WTC11 (cell line): ENCODE data around the gene CHRNA4. TPM values are rescaled to one million over a fixed set of nuclear protein-coding genes. Genes with fewer than 3 reads are reported as not detected.

ENCODE experiments used
- ATAC-seq: fragments of 200-7000 bp; cut with Tn5 transposase; 2 replicates; pipeline ENCODE4 v1.10.0; 2021; ENCODE audit warnings: mild to moderate bottlenecking, moderate library complexity
- CTCF ChIA-PET: fragments of 300-600 bp; sonication (Branson Sonifier 250); formaldehyde crosslinking; loops from one replicate; lab custom pipeline; 2021; ENCODE audit warnings: antibody characterized with exemption; lab: Charles Lee
- POLR2A ChIA-PET: fragments of 350-600 bp; sonication (Branson Sonifier 250); formaldehyde crosslinking; loops from one replicate; lab custom pipeline; 2021; ENCODE audit warnings: antibody characterized with exemption; lab: Charles Lee
- DNase-seq: peaks from one replicate; pipeline ENCODE4 v3.0.0; 2021; ENCODE audit warnings: low spot score
- H3K27ac Mint-ChIP-seq: 2 replicates; pipeline ENCODE4 v1.8.0; 2021; ENCODE audit warnings: mixed read lengths
- H3K27me3 Mint-ChIP-seq: 2 replicates; pipeline ENCODE4 v1.8.0; 2021; ENCODE audit warnings: low read depth, mild to moderate bottlenecking, moderate library complexity, mixed read lengths
- H3K36me3 Mint-ChIP-seq: 2 replicates; pipeline ENCODE4 v1.8.0; 2021; ENCODE audit warnings: mixed read lengths
- H3K4me1 Mint-ChIP-seq: 2 replicates; pipeline ENCODE4 v1.8.0; 2022; ENCODE audit warnings: mixed read lengths
- H3K4me3 Mint-ChIP-seq: 2 replicates; pipeline ENCODE4 v1.8.0; 2021; ENCODE audit warnings: mild to moderate bottlenecking, moderate library complexity, mixed read lengths
- H3K9me3 Mint-ChIP-seq: 2 replicates; pipeline ENCODE4 v1.8.0; 2021; ENCODE audit warnings: mixed read lengths
- CREB1 ChIP-seq: sonication (generic); formaldehyde crosslinking; IDR thresholded peaks from 2 replicates; pipeline ENCODE4 v1.8.0; 2023; ENCODE audit warnings: mild to moderate bottlenecking, missing genetic modification reagents
- MYBL2 ChIP-seq: sonication (generic); formaldehyde crosslinking; IDR thresholded peaks from 2 replicates; pipeline ENCODE4 v1.8.1; 2023; ENCODE audit warnings: mild to moderate bottlenecking, moderate library complexity, missing genetic modification reagents
- NFATC4 ChIP-seq: fragments of 250-450 bp; sonication (Bioruptor Pico); IDR thresholded peaks from 2 replicates; pipeline ENCODE4 v1.9.0; 2021; ENCODE audit warnings: mild to moderate bottlenecking
- NR3C1 ChIP-seq: sonication (generic); formaldehyde crosslinking; conservative IDR thresholded peaks from 2 replicates; pipeline ENCODE4 v1.8.1; 2023; ENCODE audit warnings: low read depth, mild to moderate bottlenecking, missing genetic modification reagents
- RORB ChIP-seq: fragments of 250-450 bp; sonication (Bioruptor Pico); IDR thresholded peaks from 2 replicates; pipeline ENCODE4 v1.9.0; 2021; ENCODE audit warnings: mild to moderate bottlenecking
- SOX15 ChIP-seq: fragments of 250-450 bp; sonication (Bioruptor Pico); IDR thresholded peaks from 2 replicates; pipeline ENCODE4 v1.9.0; 2021; ENCODE audit warnings: mild to moderate bottlenecking
- SP1 ChIP-seq: sonication (generic); formaldehyde crosslinking; conservative IDR thresholded peaks from 2 replicates; pipeline ENCODE4 v1.8.1; 2022; ENCODE audit warnings: missing genetic modification reagents
- TCF7 ChIP-seq: sonication (generic); formaldehyde crosslinking; IDR thresholded peaks from 2 replicates; pipeline ENCODE4 v1.8.0; 2022; ENCODE audit warnings: mild to moderate bottlenecking, low read depth, missing genetic modification reagents, moderate library complexity
- TP53 ChIP-seq: sonication (generic); formaldehyde crosslinking; IDR thresholded peaks from 2 replicates; pipeline ENCODE4 v1.8.1; 2023; ENCODE audit warnings: mild to moderate bottlenecking, missing genetic modification reagents
- ZNF317 ChIP-seq: sonication (generic); formaldehyde crosslinking; IDR thresholded peaks from 2 replicates; pipeline ENCODE4 v1.8.1; 2023; ENCODE audit warnings: low read depth, mild to moderate bottlenecking, moderate library complexity, missing genetic modification reagents, borderline replicate concordance
- ZNF671 ChIP-seq: fragments of 250-450 bp; sonication (Bioruptor Pico); IDR thresholded peaks from 2 replicates; pipeline ENCODE4 v1.8.0; 2021; ENCODE audit warnings: mild to moderate bottlenecking
- total RNA-seq: library from RNA; stranded (reverse); gene quantifications from 3 replicates; pipeline ENCODE4 v1.2.3, GENCODE V29; 2021
- TF ChIP-seq, protein P1 (sequence below): sonication (generic); formaldehyde crosslinking; conservative IDR thresholded peaks from 2 replicates; pipeline ENCODE4 v1.8.1; 2023; ENCODE audit warnings: mild to moderate bottlenecking, low read depth, missing genetic modification reagents, moderate library complexity
- TF ChIP-seq, protein P2 (sequence below): fragments of 250-450 bp; sonication (Bioruptor Pico); IDR thresholded peaks from 2 replicates; pipeline ENCODE4 v1.9.0; 2021; ENCODE audit warnings: mild to moderate bottlenecking, borderline replicate concordance
- TF ChIP-seq, protein P3 (sequence below): fragments of 200-600 bp; IDR thresholded peaks from 2 replicates; pipeline ENCODE4 v1.8.0; 2022; ENCODE audit warnings: antibody characterized with exemption
- TF ChIP-seq, protein P4 (sequence below): sonication (generic); formaldehyde crosslinking; IDR thresholded peaks from 2 replicates; pipeline ENCODE4 v1.8.1; 2022; ENCODE audit warnings: mild to moderate bottlenecking, missing genetic modification reagents, moderate library complexity, borderline replicate concordance
- TF ChIP-seq, protein P5 (sequence below): fragments of 250-450 bp; sonication (Bioruptor Pico); IDR thresholded peaks from 2 replicates; pipeline ENCODE4 v1.9.0; 2021; ENCODE audit warnings: mild to moderate bottlenecking
- TF ChIP-seq, protein P6 (sequence below): sonication (generic); formaldehyde crosslinking; IDR thresholded peaks from 2 replicates; pipeline ENCODE4 v1.8.1; 2023; ENCODE audit warnings: mild to moderate bottlenecking, moderate library complexity, missing genetic modification reagents

Gene CHRNA4
- total RNA-seq, 1 experiment from 2014 or later = 2.5 TPM

DNA sequence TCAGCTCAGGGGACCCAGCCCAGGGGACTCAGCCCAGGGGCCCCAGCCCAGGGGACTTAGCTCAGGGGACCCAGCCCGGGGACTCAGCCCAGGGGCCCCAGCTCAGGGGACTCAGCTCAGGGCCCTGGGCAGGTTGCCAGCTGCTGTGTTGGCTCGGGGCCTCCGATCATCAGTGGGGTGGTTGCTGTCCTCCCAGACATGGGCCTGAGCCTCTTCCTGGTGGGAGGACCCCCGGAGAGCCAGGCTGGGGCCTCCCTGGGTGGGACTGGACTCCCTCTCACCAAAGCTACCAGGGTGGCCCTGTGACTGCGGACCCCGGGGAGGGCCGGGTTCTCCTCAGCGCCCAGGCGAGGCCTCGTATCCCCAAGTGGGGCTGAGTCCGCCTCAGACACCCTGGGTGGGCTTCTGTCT, 63.8 kb downstream of the CHRNA4 start:
- peaks cover 16% of the 10 kb centered on the region for H3K4me1 Mint-ChIP-seq
- H3K27ac Mint-ChIP-seq = no peak overlapping the region
- TF ChIP-seq MYBL2 (no peak), RORB (CRISPR knock-in tag) (no peak), SP1 (CRISPR knock-in tag) (no peak), SOX15 (CRISPR knock-in tag) (no peak), NR3C1 (no peak), TP53 (CRISPR knock-in tag) (no peak), ZNF317 (CRISPR knock-in tag) (no peak), TCF7 (CRISPR knock-in tag) (no peak), CREB1 (no peak), NFATC4 (CRISPR knock-in tag) (no peak), ZNF671 (CRISPR knock-in tag) (no peak)
- TF ChIP-seq, protein P1, sequence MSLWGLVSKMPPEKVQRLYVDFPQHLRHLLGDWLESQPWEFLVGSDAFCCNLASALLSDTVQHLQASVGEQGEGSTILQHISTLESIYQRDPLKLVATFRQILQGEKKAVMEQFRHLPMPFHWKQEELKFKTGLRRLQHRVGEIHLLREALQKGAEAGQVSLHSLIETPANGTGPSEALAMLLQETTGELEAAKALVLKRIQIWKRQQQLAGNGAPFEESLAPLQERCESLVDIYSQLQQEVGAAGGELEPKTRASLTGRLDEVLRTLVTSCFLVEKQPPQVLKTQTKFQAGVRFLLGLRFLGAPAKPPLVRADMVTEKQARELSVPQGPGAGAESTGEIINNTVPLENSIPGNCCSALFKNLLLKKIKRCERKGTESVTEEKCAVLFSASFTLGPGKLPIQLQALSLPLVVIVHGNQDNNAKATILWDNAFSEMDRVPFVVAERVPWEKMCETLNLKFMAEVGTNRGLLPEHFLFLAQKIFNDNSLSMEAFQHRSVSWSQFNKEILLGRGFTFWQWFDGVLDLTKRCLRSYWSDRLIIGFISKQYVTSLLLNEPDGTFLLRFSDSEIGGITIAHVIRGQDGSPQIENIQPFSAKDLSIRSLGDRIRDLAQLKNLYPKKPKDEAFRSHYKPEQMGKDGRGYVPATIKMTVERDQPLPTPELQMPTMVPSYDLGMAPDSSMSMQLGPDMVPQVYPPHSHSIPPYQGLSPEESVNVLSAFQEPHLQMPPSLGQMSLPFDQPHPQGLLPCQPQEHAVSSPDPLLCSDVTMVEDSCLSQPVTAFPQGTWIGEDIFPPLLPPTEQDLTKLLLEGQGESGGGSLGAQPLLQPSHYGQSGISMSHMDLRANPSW (CRISPR knock-in tag) = no peak
- TF ChIP-seq, protein P2, sequence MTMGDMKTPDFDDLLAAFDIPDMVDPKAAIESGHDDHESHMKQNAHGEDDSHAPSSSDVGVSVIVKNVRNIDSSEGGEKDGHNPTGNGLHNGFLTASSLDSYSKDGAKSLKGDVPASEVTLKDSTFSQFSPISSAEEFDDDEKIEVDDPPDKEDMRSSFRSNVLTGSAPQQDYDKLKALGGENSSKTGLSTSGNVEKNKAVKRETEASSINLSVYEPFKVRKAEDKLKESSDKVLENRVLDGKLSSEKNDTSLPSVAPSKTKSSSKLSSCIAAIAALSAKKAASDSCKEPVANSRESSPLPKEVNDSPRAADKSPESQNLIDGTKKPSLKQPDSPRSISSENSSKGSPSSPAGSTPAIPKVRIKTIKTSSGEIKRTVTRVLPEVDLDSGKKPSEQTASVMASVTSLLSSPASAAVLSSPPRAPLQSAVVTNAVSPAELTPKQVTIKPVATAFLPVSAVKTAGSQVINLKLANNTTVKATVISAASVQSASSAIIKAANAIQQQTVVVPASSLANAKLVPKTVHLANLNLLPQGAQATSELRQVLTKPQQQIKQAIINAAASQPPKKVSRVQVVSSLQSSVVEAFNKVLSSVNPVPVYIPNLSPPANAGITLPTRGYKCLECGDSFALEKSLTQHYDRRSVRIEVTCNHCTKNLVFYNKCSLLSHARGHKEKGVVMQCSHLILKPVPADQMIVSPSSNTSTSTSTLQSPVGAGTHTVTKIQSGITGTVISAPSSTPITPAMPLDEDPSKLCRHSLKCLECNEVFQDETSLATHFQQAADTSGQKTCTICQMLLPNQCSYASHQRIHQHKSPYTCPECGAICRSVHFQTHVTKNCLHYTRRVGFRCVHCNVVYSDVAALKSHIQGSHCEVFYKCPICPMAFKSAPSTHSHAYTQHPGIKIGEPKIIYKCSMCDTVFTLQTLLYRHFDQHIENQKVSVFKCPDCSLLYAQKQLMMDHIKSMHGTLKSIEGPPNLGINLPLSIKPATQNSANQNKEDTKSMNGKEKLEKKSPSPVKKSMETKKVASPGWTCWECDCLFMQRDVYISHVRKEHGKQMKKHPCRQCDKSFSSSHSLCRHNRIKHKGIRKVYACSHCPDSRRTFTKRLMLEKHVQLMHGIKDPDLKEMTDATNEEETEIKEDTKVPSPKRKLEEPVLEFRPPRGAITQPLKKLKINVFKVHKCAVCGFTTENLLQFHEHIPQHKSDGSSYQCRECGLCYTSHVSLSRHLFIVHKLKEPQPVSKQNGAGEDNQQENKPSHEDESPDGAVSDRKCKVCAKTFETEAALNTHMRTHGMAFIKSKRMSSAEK (CRISPR knock-in tag) = no peak
- TF ChIP-seq, protein P3, sequence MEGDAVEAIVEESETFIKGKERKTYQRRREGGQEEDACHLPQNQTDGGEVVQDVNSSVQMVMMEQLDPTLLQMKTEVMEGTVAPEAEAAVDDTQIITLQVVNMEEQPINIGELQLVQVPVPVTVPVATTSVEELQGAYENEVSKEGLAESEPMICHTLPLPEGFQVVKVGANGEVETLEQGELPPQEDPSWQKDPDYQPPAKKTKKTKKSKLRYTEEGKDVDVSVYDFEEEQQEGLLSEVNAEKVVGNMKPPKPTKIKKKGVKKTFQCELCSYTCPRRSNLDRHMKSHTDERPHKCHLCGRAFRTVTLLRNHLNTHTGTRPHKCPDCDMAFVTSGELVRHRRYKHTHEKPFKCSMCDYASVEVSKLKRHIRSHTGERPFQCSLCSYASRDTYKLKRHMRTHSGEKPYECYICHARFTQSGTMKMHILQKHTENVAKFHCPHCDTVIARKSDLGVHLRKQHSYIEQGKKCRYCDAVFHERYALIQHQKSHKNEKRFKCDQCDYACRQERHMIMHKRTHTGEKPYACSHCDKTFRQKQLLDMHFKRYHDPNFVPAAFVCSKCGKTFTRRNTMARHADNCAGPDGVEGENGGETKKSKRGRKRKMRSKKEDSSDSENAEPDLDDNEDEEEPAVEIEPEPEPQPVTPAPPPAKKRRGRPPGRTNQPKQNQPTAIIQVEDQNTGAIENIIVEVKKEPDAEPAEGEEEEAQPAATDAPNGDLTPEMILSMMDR = no peak
- TF ChIP-seq, protein P4, sequence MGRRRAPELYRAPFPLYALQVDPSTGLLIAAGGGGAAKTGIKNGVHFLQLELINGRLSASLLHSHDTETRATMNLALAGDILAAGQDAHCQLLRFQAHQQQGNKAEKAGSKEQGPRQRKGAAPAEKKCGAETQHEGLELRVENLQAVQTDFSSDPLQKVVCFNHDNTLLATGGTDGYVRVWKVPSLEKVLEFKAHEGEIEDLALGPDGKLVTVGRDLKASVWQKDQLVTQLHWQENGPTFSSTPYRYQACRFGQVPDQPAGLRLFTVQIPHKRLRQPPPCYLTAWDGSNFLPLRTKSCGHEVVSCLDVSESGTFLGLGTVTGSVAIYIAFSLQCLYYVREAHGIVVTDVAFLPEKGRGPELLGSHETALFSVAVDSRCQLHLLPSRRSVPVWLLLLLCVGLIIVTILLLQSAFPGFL (CRISPR knock-in tag) = no peak
- TF ChIP-seq, protein P5, sequence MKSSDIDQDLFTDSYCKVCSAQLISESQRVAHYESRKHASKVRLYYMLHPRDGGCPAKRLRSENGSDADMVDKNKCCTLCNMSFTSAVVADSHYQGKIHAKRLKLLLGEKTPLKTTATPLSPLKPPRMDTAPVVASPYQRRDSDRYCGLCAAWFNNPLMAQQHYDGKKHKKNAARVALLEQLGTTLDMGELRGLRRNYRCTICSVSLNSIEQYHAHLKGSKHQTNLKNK = no peak
- TF ChIP-seq, protein P6, sequence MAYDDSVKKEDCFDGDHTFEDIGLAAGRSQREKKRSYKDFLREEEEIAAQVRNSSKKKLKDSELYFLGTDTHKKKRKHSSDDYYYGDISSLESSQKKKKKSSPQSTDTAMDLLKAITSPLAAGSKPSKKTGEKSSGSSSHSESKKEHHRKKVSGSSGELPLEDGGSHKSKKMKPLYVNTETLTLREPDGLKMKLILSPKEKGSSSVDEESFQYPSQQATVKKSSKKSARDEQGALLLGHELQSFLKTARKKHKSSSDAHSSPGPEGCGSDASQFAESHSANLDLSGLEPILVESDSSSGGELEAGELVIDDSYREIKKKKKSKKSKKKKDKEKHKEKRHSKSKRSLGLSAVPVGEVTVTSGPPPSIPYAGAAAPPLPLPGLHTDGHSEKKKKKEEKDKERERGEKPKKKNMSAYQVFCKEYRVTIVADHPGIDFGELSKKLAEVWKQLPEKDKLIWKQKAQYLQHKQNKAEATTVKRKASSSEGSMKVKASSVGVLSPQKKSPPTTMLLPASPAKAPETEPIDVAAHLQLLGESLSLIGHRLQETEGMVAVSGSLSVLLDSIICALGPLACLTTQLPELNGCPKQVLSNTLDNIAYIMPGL (CRISPR knock-in tag) = no peak
- no peak overlapping the region for H3K4me3 Mint-ChIP-seq
- no peak for DNase-seq
- H3K9me3 Mint-ChIP-seq = peaks cover 9% of the 10 kb centered on the region
- H3K27me3 Mint-ChIP-seq = peaks cover 12% of the 10 kb centered on the region
- ATAC-seq = no peak
- POLR2A ChIA-PET = no interaction called here
- no peaks in the 10 kb centered on the region for H3K36me3 Mint-ChIP-seq
- CTCF ChIA-PET = interaction anchor here (2.0 to 8.1 kb wide), 3 partner anchors 12 to 84 kb away, joined by 8 to 79 read pairs (median 39); no protein-coding TSS in a partner anchor
